Natural killer cell treated with Interleukin-12 subunit alpha and Interleukin-12 subunit beta and Interleukin-15 and Interleukin-18, amount 100 ng/mL, for 72 hours (primary cell): ENCODE data around the gene CACNA1A. TPM values are rescaled to one million over a fixed set of nuclear protein-coding genes. Genes with fewer than 3 reads are reported as not detected.
"Not testable (repeated sequence)": the region's sequence is repeated elsewhere in the genome, so short reads cannot be mapped to it uniquely, and the experiment has no call there.

ENCODE experiments used
- ATAC-seq, 2 donors: fragments of 150-1000 bp; cut with Tn5 transposase in 1 of 2; sonication (Bioruptor Pico), chemical (Tn5 transposase) in 1 of 2; 2 replicates each; pipeline ENCODE4 v1.10.0; 2021
- DNase-seq: peaks from one replicate; pipeline ENCODE4 v3.0.0; 2022; ENCODE audit warnings: low spot score
- H3K27ac Mint-ChIP-seq, 2 donors: 1 replicate in 1 of 2; 2 replicates in 1 of 2; pipeline ENCODE4 v1.8.0; 2022; ENCODE audit warnings: mixed read lengths in 2 of 2, mild to moderate bottlenecking in 1 of 2, moderate library complexity in 1 of 2
- H3K27me3 Mint-ChIP-seq, 2 donors: 1 replicate in 1 of 2; 2 replicates in 1 of 2; pipeline ENCODE4 v1.8.0; 2022; ENCODE audit warnings: mixed read lengths in 2 of 2
- H3K36me3 Mint-ChIP-seq: one replicate; pipeline ENCODE4 v1.8.0; 2022; ENCODE audit warnings: mixed read lengths
- H3K4me1 Mint-ChIP-seq, 2 donors: 1 replicate in 1 of 2; 2 replicates in 1 of 2; pipeline ENCODE4 v1.8.0; 2022; ENCODE audit warnings: low read depth in 2 of 2, mixed read lengths in 2 of 2, mild to moderate bottlenecking in 1 of 2
- H3K4me3 Mint-ChIP-seq: one replicate; pipeline ENCODE4 v1.8.0; 2022; ENCODE audit warnings: mixed read lengths
- H3K9me3 Mint-ChIP-seq: 2 replicates; pipeline ENCODE4 v1.8.0; 2022; ENCODE audit warnings: mixed read lengths
- total RNA-seq, 2 donors: library from RNA; stranded (reverse); gene quantifications; one replicate each; pipeline ENCODE4 v1.2.3, GENCODE V29; 2022

The CACNA1A gene
- total RNA-seq, 2 donors from 2014 or later = 0.26 to 0.86 TPM

DNA sequence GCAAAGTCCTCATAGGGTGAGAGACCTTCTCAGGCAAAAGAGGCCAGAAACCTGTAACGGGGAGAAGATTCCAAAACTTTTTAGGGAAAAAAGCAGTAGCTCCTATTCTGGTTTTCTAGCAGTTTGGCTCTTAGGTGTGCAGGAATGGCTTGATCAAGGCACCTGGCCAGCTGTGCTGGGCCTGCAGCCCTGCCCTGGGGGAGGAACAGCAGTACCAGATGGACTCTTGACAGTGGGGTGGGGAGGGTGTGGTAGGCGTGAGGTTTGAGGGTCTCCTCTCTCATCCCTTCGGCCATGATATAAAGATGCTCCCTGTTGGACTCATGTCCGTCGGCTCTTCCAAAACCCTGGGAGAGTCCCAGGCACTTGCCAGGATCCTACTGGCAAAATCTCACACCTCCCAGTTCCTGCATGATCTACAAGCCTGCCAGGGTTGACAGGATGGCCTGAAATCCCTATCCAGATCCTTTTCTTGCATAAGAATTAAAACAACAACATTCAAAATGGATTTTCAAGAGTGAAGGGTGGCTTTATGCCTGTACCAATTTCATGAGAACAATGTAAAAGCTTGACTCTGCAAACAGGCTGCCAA is 235.7 kb downstream of the CACNA1A start:
- no peaks in the 10 kb centered on the region for H3K4me1 Mint-ChIP-seq
- ATAC-seq (no peak), DNase-seq (no peak)
- H3K9me3 Mint-ChIP-seq = no peaks in the 10 kb centered on the region
- H3K4me3 Mint-ChIP-seq = no peak overlapping the region
- no peaks in the 10 kb centered on the region for H3K36me3 Mint-ChIP-seq
- H3K27ac Mint-ChIP-seq = no peak overlapping the region
- peaks cover 0 to 3% of the 10 kb centered on the region in 2 donors for H3K27me3 Mint-ChIP-seq

DNA sequence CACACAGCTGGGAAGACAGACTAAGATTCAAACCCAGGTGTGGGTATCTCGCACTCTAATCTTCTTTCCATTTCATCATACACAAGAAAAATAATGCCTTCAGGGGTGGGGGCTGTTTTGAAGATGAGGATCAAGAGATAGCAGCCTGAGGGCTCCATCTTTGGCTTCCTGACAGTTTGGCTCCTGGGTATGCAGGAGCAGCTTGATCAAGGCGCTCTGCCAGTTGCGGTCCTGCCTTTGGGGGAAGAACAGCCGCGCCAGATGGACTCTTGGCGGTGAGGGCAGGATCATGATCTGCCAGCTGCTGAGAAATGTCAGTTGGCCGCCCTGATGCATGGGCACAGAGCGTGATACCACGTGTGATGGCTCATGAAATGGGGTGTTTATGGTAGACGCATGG is 236.9 kb downstream of the CACNA1A start:
- no peaks in the 10 kb centered on the region for H3K4me1 Mint-ChIP-seq

DNA sequence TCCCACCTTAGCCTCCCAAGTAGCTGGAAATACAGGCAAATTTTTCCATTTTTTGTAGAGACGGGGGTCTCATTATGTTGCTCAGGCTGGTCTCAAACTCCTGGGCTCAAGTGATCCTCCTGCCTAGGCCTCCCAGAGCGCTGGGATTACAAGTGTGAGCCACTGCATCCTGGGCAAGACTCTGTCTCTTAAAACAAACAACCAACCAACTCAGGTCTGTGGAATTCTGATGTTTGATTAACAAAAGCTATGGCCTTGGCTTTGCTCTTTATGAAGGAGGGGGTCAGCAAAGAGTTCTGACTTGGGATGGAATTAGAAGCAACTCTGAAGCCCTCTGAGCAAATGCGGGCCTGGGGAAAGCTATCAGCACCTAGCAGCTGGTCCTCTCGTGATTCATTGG is 238.4 kb downstream of the CACNA1A start:
- Mint-ChIP-seq H3K4me3 (no peak overlapping the region), H3K27ac (no peak overlapping the region), H3K9me3 (no peaks in the 10 kb centered on the region), H3K27me3 (peaks cover 8 to 15% of the 10 kb centered on the region in 2 donors), H3K4me1 (no peaks in the 10 kb centered on the region), H3K36me3 (no peaks in the 10 kb centered on the region)
- no peak for ATAC-seq
- no peak for DNase-seq

More for the DNA sequence above, 236.9 kb downstream of the CACNA1A start:
- ATAC-seq = no peak
- no peak overlapping the region for H3K4me3 Mint-ChIP-seq
- no peaks in the 10 kb centered on the region for H3K9me3 Mint-ChIP-seq
- H3K36me3 Mint-ChIP-seq = no peaks in the 10 kb centered on the region
- DNase-seq = no peak
- peaks cover 6 to 11% of the 10 kb centered on the region in 2 donors for H3K27me3 Mint-ChIP-seq
- H3K27ac Mint-ChIP-seq = no peak overlapping the region

DNA sequence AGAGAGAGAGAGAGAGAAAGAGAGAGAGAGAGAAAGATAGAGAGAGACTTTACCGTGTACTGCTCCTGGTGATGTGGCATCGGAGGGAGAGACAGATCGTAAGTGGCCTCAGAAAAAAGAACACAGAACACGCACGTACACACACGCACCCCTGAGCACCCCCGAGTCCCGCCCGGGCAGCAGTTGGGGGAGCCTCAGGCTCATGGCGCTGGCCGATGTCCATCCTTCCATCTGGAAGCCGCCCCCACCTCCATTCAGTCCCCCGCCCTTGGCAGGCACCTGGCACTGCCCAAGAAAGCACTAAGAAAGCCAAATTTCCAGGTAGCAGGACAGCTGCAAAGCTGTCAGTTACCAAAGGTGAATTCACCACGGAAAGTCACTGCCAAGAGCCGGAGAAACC is 239.1 kb downstream of the CACNA1A start:
- Mint-ChIP-seq H3K27ac (no peak overlapping the region), H3K4me3 (no peak overlapping the region), H3K27me3 (peaks cover 8 to 15% of the 10 kb centered on the region in 2 donors), H3K36me3 (no peaks in the 10 kb centered on the region), H3K9me3 (no peaks in the 10 kb centered on the region), H3K4me1 (no peaks in the 10 kb centered on the region)
- DNase-seq (no peak), ATAC-seq (no peak)

DNA sequence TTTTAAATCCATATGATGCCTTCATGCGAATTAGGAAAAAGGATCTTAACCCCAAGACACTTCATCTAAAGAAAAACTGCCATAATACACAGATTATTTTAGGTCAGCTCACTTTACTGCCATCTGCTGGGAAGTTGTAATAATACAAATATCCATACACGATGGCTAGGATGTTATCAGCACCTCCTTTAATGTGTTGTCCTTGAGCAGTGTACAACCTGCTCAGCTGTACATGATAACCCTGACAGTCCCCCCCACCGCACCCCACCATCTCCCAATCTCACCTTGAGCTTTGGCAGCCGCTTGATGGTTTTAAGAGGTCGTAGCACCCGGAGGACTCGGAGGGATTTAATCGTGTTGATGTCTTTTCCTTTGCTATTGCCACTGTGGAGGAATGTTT is 243.8 kb downstream of the CACNA1A start:
- no peak for DNase-seq
- no peak overlapping the region for H3K27ac Mint-ChIP-seq

DNA sequence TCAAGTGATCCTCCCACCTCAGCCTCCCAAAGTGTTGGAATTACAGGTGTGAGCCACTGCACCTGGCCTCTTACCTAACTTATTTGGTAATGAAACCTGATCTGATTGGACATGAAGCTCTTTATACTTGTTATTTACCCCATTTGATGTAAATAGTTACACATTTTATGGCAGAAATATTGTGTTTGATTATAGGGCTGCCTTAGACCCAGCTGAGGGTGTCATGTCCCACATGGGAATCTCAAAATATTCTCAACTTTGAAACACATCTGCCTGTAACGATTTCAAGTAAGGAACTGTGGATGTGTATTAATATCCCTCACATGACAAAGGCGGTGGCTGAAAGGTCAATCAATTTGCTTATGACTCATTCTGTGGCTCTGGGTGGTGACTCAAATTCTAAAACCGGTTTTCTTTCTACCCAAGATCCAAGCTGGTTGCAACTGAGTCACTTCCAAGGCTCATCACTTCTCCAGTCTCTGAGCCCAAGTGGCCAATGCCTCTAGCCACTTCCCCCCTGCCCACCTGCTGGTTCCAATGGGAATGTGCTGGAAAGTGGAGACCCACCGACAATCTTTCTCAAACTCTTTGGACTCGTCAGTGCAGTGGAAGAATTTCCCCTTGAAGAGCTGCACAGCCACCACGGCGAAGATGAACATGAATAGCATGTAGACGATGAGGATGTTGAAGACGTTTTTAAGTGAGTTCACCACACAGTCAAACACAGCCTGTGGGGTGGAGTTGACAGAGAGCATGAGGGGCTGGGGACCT is 245.2 kb downstream of the CACNA1A start:
- H3K4me1 Mint-ChIP-seq = peaks cover 9 to 12% of the 10 kb centered on the region in 2 donors
- H3K4me3 Mint-ChIP-seq = no peak overlapping the region
- H3K27me3 Mint-ChIP-seq = peaks cover 27 to 38% of the 10 kb centered on the region in 2 donors
- DNase-seq (no peak), ATAC-seq (peak in 1 of 2 donors; percentile 86)
- no peaks in the 10 kb centered on the region for H3K36me3 Mint-ChIP-seq
- peak overlapping the region; percentile 23 to 85 for H3K27ac Mint-ChIP-seq
- no peaks in the 10 kb centered on the region for H3K9me3 Mint-ChIP-seq

More for the DNA sequence above, 243.8 kb downstream of the CACNA1A start:
- Mint-ChIP-seq H3K4me3 (no peak overlapping the region), H3K9me3 (no peaks in the 10 kb centered on the region), H3K27me3 (peaks cover 17 to 28% of the 10 kb centered on the region in 2 donors), H3K4me1 (peaks cover 9 to 12% of the 10 kb centered on the region in 2 donors), H3K36me3 (no peaks in the 10 kb centered on the region)
- peak in 1 of 2 donors; percentile 59 for ATAC-seq

DNA sequence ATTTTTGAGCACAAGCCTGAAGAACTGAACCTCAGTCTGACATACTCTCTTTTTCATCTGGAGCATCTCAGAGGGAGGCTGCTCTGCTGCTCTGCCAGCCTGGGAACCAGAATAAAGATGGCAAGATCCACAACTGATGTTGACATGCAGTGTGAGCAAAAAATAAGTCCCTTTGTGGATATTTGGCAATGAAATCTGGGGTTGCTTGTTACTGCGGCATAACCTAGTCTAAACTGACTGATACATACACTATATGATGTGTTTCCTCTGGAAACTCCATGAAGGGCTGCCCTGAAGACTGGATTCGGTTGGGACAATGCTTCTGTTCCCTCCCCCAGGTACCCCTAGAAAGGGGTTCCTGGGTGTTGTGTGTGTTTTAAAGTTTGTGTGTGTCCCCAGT is 249.4 kb downstream of the CACNA1A start:
- DNase-seq (no peak), ATAC-seq (no peak)
- H3K27ac Mint-ChIP-seq = no peak overlapping the region
- peaks cover 35 to 39% of the 10 kb centered on the region in 2 donors for H3K27me3 Mint-ChIP-seq
- H3K36me3 Mint-ChIP-seq = no peaks in the 10 kb centered on the region
- H3K4me3 Mint-ChIP-seq = no peak overlapping the region
- H3K4me1 Mint-ChIP-seq = peaks cover 9 to 12% of the 10 kb centered on the region in 2 donors
- no peaks in the 10 kb centered on the region for H3K9me3 Mint-ChIP-seq

DNA sequence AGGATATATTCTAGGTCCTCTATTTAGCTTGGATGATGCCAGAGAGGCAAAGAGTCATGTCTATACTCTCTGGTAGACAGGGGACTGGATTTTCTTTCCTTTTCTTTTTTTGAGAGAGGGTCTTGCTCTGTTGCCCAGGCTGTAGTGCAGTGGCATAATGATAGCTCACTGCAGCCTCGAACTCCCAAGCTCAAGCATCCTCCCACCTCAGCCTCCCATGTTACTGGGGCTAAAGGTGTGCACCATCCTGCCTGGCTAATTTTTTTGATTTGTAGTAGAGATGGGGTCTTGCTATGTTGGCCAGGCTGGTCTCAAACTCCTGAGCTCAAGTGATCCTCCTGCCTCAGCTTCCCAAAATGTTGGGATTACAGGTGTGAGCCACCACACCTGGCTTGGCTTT is 249.9 kb downstream of the CACNA1A start:
- not testable (repeated sequence) for H3K36me3 Mint-ChIP-seq, H3K4me3 Mint-ChIP-seq, ATAC-seq, H3K4me1 Mint-ChIP-seq, H3K27ac Mint-ChIP-seq, DNase-seq, H3K9me3 Mint-ChIP-seq
- peaks cover 35 to 39% of the 10 kb centered on the region in 2 donors for H3K27me3 Mint-ChIP-seq

DNA sequence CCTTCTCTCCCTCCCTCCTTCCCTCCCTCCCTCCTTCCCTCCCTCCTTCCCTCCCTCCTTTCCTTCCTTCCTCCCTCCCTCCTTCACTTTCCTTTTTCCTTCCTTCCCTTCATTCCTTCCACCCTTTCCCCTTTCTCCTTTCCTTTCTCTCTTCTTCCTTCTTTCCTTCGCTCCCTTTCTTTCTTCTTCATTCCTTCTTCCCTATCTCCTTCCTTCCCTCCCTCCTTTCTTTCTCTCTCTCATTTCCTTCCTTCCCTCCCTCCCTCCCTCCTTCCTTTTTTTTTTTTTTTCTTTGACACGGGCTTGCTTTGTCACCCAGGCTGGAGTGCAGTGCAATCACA is 250.6 kb downstream of the CACNA1A start:
- H3K27me3 Mint-ChIP-seq = peaks cover 35 to 39% of the 10 kb centered on the region in 2 donors
- DNase-seq (no peak), ATAC-seq (no peak)
- H3K36me3 Mint-ChIP-seq = no peaks in the 10 kb centered on the region
- H3K4me1 Mint-ChIP-seq = peaks cover under 1 to 1% of the 10 kb centered on the region in 2 donors
- no peak overlapping the region for H3K27ac Mint-ChIP-seq
- no peaks in the 10 kb centered on the region for H3K9me3 Mint-ChIP-seq
- no peak overlapping the region for H3K4me3 Mint-ChIP-seq

DNA sequence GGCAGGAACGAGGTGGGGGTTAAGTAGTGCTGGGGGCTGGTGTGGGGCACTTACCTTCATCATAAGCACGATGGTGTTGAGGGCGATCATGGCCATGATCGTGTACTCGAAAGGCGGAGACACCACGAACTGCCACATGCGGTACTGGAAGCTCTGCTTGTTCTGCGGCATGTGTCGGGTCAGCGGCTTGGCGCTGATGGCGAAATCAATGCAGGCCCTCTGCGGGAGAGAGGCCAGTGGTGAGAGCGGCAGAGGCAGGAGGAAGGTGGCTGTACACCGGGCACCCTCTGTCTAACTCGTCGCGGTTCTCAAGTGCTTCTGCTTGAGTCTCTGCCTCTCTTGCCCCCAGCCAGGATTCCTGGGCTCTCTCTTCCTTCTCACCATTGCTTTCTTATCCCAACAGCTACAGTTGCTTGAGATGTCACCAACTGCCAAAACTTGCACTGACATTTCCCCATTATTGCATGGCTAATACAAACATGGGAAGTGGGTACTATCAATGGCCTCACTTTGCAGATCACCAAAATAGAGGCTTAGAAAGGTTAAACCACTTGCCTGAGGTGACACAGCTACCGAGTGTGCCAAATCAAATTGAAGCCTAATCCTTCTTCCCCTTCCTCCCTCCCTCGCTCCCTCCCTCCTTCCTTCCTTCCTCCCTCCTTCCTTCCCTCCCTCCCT is 251.1 kb downstream of the CACNA1A start:
- H3K9me3 Mint-ChIP-seq = no peaks in the 10 kb centered on the region
- no peak overlapping the region for H3K4me3 Mint-ChIP-seq
- no peak for DNase-seq
- no peaks in the 10 kb centered on the region for H3K4me1 Mint-ChIP-seq
- no peak for ATAC-seq
- H3K27me3 Mint-ChIP-seq = peaks cover 35 to 39% of the 10 kb centered on the region in 2 donors
- H3K27ac Mint-ChIP-seq = no peak overlapping the region
- H3K36me3 Mint-ChIP-seq = no peaks in the 10 kb centered on the region

DNA sequence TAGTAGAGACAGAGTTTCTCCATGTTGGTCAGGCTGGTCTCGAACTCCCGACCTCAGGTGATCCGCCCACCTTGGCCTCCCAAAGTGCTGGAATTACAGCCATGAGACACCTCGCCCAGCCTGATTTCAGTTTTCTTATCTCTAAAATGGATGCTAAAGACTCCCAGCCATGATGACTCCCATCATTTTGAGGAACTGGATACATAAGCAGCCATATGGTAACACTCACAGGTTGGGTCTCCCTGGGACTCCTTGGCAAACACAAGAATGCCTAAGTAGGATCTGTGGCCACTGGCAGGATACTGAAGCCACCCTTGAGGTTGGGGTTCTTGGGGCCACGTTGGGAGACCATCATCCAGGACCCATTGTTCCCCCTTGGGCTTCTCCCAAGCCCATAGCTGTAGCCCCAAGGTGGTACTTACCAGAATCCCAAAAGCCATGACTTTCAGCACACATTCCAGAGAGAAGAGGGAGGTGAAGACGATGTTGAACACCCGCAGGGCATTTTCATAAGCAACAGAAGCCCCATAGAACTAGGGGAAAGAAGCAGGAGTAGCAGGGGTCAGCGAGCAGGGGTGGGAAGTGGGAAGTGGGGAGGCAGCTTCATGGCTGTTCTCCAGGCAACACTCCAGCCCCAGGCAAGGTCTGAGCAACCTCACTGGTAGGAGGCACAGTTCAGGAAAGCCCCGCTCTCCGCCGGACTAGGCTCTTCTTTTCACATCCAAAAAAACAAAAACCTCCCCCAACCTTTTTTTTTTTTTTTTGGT is 253.5 kb downstream of the CACNA1A start:
- DNase-seq (no peak), ATAC-seq (no peak)
- H3K27me3 Mint-ChIP-seq = peaks cover 26 to 29% of the 10 kb centered on the region in 2 donors
- H3K27ac Mint-ChIP-seq = no peak overlapping the region
- H3K9me3 Mint-ChIP-seq = no peaks in the 10 kb centered on the region
- no peak overlapping the region for H3K4me3 Mint-ChIP-seq
- no peaks in the 10 kb centered on the region for H3K4me1 Mint-ChIP-seq
- no peaks in the 10 kb centered on the region for H3K36me3 Mint-ChIP-seq

DNA sequence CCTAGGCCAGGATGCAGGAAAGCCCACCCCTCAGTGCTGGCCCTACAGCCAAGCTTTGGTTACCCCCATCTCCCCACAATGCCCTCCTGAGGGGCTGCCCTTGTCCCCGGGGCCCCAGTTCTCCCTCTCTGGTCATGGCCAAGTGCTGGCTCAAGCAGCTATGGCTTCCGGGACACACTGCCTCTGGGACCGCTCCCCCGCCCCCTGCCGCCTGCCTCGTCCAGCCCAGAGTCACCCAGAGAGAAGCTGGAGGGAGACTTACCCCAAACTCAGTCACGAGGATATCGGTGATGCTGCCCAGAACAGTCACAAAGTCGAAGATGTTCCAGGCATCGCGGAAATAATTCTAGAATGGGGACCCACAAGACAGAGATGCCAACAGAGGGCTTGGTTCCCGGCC is 261.4 kb downstream of the CACNA1A start:
- ATAC-seq (no peak), DNase-seq (no peak)
- Mint-ChIP-seq H3K9me3 (no peaks in the 10 kb centered on the region), H3K27me3 (peaks cover 0 to 2% of the 10 kb centered on the region in 2 donors), H3K36me3 (no peaks in the 10 kb centered on the region), H3K4me1 (peaks cover 0 to 11% of the 10 kb centered on the region in 2 donors), H3K4me3 (no peak overlapping the region), H3K27ac (no peak overlapping the region)

DNA sequence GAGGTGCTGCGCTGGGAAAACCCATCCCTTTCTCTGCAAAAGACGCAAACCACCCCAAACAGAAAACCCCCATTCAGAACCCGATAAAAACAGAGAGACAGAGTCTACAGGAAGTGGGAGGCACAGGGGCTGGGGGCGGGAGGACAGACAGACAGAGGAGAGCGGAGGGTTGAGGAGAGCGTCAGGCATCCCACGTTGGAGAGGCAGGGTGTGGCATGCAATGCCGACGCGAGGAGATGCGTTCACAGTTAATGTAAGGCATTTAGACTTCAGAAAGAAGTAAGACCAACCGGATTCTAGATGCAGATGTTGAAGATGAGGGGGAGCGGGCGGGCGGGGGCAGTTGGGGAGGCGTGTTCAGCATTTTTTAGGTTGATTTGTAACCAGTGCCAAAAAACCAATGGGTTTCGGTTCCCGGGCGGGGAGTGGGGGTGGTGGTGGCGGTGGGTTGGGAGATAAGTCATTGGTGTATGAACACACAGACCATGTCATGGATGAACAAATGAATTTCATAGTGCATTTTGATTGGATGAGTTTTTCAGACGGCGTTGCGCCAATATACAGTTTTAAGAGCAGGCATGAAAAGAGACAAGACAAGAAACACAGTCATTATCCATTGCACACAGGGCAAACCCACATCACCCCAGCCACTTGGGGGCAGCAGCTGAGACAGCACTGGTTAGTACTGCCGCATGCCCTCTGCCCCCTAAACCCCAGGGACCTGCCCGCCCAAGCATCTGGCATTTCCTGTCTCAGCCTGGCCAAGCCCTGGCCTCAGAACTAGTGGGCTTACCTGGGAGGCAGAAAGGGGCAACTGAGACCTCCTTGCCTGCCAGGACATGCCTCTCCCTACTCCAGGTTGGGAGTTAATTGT is 264.8 kb downstream of the CACNA1A start:
- DNase-seq (no peak), ATAC-seq (no peak)
- Mint-ChIP-seq H3K4me1 (peaks cover 0 to 11% of the 10 kb centered on the region in 2 donors), H3K27me3 (peaks cover 0 to 6% of the 10 kb centered on the region in 2 donors), H3K36me3 (no peaks in the 10 kb centered on the region), H3K4me3 (peak overlapping the region; percentile 8), H3K9me3 (no peaks in the 10 kb centered on the region), H3K27ac (no peak overlapping the region)
